Hematopoietic multipotent progenitor cell treated with erythropoietin and hydrocortisone succinate and interleukin-3 and kit ligand, for 4 days (in vitro differentiated cells): ENCODE results near the gene REV1.
A peak's percentile ranks its signal among the peaks of the same experiment; 100 is the strongest.
"Not testable (repeated sequence)": the region's sequence is repeated elsewhere in the genome, so short reads cannot be mapped to it uniquely, and the experiment has no call there.

Source experiments
- DNase-seq: peaks from one replicate; pipeline ENCODE4 v3.0.0-alpha.2; 2015

The REV1 gene

GRCh38 chr2:99485411-99485810 is 4.4 kb downstream of the REV1 start:
- DNase-seq: peak; percentile 46

DNA sequence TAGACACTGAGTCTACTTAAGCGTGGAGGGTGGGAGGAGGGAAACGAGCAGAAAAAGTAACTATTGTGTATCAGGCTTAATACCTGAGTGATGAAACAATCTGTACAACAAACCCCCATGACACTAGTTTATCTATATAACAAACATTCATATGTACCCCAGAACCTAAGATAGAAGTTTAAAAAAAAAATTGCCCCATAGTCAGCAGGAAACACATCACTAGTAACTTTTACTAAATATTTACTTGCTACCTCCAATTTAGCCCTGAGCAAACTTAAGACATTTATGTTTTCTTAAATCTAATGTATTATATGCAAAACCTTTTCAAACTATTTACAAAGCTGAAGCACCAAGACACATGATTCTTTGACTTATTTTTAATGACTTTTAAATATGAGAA is 5.6 kb downstream of the REV1 start:
- DNase-seq: no peak

- peak; percentile 53 for DNase-seq
Measured at GRCh38 chr2:99481941-99482340, 7.9 kb downstream of the REV1 start.

DNA sequence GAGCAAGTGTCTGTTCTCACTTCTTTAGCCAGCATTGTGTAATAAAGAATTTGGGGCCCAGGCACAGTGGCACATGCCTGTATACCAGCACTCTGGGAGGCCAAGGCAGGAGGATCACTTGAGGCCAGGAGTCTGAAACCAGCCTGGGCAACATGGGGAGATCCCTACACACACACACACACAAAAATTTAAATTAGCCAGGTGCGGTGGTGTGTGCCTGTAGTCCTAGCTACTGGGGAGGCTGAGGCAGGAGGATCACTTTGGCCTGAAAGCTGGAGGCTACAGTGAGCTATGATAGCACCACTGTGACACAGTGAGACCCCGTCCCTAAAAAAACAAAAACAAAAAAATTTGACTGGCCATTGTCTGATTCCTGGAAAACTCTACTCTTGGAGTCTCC is 8.3 kb downstream of the REV1 start:
- DNase-seq: no peak

- DNase-seq: no peak
Measured at GRCh38 chr2:99480390-99480789, 9.4 kb downstream of the REV1 start.

- DNase-seq: no peak
Measured at GRCh38 chr2:99478632-99479031, 11.2 kb downstream of the REV1 start.

DNA sequence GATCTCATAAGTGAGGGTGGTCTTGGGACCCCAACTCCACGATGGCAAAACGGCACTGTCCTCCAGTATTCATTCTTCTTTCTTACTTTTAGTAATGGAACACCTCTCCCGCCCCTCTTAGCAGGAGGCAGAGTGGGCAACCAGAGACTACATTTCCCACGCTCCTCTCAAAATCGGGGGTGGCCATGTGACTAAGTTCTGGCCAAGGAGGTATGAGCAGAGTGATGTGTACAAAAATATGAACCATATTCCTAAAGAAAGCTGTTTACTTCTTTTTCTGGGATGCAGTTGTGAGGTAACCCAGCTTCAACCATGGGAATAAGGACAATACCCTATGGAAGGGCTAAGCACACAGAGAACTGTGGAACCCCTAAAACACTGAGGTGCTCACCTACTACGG is 12.8 kb downstream of the REV1 start:
- DNase-seq: no peak

DNA sequence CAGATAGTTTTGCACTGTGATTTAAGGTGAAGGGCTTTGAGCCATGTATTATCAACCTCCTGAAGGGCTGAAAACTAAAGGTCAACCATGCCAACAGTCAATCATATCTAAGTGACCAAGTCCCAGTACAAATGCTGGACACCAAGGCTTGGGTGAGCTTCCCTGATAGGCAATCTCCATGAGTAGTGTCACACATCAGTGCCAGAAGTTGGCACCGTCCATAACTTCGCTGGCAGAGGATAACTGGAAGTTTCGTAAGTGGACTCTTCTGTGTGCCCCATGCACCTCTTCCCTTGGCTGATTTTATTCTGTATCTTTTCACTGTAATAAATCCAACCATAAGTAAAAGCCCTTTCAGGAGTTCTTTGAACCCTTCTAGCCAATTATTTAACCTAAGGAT is 13.2 kb downstream of the REV1 start:
- DNase-seq: no peak

DNA sequence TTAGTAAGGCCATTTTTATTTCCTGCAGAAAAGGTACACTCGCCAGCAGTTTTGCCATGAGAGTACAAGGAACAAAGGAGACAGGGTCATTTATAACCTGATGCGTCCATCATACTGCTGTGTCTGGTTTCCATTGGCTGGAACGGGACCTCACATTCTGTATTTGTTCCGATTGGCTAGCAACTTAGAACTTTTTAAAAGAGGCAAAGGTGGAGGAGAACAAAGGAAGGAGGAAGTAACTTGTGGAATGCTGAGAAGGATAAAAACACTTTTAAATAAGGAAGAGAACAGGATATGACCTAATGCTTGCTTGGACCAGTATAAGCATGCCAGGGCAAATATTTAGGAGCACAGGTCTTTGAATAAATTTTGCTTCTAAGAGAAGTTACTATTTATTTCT is 14.7 kb downstream of the REV1 start:
- not testable (repeated sequence) for DNase-seq

DNA sequence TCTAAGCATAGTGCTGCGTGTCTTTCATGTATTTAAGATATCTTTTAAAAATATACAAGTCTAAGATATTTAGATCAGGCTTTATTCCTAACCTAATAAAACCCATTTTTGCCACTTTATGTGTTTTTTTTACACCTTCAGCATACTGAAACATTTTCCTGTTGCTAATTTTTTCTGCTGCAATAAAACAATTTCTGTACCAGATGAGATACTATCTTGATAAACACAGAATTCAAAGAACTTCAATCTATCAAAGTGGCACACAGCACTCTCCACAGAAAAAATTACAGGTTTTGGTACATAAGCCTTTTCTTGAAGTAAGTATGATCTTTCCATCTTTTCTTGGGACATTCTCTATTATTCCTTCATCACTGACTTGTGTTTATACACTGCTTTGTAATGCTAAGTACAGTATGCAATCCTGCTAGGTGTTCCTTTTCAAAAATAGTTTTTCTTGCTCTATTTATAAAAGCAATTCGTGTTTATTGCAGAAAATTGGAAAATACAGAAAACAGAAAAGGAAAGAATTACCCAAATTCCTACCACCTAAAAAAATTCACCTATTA is 16.2 kb downstream of the REV1 start:
- no peak for DNase-seq

- no peak for DNase-seq
Measured at GRCh38 chr2:99472600-99472960, 17.2 kb downstream of the REV1 start.

DNA sequence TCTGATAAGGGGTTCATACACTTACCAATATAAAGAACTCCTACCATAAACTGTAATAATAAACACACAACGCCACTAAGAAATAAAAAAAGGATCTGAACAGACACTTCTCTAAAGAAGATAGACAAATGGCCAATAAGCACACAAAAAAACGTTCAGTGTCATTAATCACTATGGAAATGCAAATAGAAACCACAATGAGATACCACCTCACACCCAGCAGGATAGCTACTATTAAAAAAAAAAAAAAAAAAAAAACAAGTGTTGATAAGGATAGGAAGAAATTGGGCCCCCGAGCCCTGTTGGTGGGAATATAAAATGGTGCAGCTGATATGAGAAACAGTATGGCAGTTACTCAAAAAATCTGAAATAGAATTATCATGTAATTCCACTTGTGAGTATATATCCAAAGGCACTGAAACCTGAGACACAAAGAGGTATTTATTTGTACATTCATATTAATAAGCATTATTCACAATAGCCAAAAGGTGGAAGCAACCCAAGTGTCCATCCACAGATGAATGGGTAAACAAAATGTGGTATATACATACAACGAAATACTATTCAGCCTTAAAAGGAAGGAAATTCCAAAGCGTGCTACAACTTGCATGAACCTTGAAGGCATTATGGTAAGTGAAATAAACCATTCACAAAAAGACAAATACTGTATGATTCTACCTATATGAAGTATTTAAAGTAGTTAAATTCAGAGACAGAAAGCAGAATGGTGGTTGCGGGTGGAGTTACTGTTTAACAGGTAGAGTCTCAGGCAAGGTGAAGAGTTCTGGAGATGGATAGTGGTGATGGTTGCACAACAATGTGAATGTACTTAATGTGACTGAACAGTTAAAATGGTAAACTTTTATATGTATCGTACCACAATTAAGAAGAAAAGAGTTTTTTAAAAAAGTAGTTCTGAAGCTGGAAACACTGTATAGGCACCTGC is 17.9 kb downstream of the REV1 start:
- DNase-seq: peak; percentile 86

GRCh38 chr2:99470957-99471356 is 18.9 kb downstream of the REV1 start:
- DNase-seq: peak; percentile 67

- not testable (repeated sequence) for DNase-seq
Measured at GRCh38 chr2:99470459-99470858, 19.4 kb downstream of the REV1 start.

DNA sequence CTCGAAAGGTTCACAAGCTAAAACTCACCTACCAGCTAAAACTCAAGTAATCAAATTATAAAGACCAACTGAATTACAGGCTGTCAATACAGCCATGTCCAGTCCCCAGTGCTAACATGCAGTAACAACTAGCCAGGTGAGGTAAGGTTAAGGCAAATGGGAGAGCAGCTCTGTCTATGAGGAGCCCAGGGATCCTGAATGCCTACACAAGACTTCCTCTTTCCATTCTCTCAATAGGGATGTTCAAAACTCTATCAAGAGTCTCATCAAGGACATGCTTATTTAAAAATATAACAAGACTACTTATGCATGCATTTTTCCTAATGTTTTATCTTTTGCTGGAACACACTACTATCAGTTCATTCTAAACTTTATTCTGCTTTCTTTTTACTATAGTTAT is 20.4 kb downstream of the REV1 start:
- no peak for DNase-seq

- DNase-seq: no peak
Measured at GRCh38 chr2:99468155-99468554, 21.7 kb downstream of the REV1 start.

GRCh38 chr2:99467390-99467789 is 22.4 kb downstream of the REV1 start:
- no peak for DNase-seq

GRCh38 chr2:99461828-99462483 is 27.9 kb downstream of the REV1 start:
- DNase-seq: no peak

DNA sequence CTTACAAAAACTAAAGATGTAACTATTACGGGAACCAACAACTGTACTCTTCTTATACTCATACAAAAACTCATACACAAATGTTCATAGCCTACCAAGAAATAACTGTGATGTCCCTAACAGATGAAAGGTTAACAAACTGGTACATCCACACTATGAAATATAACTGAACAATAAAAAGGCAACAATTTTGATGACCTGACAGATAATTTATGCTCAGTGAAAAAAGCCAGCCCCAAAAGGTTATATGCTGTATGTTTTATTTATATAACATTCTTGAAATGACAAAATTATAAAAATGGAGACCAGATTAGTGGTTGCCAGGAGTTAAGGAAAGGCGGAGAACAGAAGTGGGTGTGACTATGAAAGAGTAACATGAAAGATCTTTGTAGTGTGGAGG is 31.3 kb downstream of the REV1 start:
- DNase-seq: no peak

DNA sequence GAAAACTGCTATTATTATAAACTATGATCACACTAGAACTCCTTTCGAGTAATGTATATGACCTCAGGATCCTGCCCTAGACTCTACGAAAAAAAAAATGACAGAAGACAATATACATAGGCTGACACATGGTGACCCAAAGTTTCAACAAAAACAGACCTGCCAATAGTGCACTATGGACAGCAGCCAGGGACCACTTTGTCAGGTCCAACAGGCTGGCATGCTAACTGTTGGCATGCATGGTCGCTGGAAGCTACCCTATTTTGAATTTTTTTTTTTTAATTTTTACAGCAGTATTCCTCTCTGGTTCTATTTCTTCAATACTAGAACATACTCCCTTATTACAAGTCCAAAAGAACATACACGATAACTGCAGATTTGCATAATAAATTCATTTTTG is 38.1 kb downstream of the REV1 start:
- no peak for DNase-seq

- DNase-seq: no peak
Measured at GRCh38 chr2:99451280-99451679, 38.5 kb downstream of the REV1 start.

DNA sequence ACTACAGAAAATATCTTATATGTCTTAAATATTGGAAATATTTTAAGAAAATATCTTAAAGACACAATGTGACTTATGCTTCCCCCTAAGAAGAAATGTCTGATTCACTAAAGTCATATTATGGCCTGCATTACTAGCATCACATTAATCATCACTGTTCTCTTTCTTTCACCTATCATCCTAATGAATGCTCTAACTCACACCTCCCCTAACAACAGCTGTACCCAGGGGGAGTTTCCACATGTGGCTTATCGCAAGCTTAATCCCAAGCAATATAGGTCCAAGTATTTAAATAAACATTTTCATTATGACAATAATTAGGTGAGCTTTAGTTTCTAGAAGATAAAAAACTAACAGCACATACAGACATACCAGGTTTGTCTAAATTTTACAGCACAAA is 39.6 kb downstream of the REV1 start:
- DNase-seq: no peak

GRCh38 chr2:99448556-99448955 is 41.3 kb downstream of the REV1 start:
- no peak for DNase-seq

GRCh38 chr2:99445065-99445464 is 44.8 kb downstream of the REV1 start:
- DNase-seq: no peak
